Right lobe of liver (tissue), 4 donors: Measurements from ENCODE around the gene RIMBP2.

Experiments used
- POLR2A ChIP-seq: fragments of 450-650 bp; IDR thresholded peaks from one replicate; pipeline ENCODE4 v1.6.1; 2017; ENCODE audit warnings: antibody characterized with exemption, mild to moderate bottlenecking
- TF ChIP-seq, protein P1 (sequence below), 4 donors: fragments of 200-600 bp in 3 of 4; fragments of 450-650 bp in 1 of 4; IDR thresholded peaks; one replicate each; pipeline versions ENCODE4 v1.5.1 to v1.8.0; 2016 to 2022; ENCODE audit warnings: antibody characterized with exemption in 4 of 4, mild to moderate bottlenecking in 2 of 4
- donor health status: DM: no; HTN: no; CAD: no.
- donor health status: DM: no; HTN: no; CAD: no.
- donor health status: DM: no; HTN: yes; CAD: no.

DNA sequence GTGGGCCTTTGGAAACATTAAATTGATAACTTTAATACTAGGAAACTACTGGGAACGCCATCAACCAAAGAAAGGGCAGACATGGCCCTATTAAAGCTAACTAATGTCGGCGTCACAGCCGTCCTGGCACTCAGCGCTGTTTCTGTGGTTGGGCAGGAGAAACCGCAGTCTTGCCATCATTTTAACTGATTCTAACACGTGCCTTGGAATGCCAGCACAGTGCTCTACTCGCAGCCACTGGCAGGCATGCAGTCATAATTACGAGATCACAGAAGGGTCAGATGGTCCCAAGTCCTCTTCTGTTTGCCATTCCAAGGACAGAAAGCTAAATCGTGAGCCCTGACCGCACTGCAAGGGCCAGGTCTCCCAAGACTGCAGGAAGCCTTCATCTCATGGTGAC lies 75.2 kb downstream of the RIMBP2 start:
- TF ChIP-seq, protein P1, sequence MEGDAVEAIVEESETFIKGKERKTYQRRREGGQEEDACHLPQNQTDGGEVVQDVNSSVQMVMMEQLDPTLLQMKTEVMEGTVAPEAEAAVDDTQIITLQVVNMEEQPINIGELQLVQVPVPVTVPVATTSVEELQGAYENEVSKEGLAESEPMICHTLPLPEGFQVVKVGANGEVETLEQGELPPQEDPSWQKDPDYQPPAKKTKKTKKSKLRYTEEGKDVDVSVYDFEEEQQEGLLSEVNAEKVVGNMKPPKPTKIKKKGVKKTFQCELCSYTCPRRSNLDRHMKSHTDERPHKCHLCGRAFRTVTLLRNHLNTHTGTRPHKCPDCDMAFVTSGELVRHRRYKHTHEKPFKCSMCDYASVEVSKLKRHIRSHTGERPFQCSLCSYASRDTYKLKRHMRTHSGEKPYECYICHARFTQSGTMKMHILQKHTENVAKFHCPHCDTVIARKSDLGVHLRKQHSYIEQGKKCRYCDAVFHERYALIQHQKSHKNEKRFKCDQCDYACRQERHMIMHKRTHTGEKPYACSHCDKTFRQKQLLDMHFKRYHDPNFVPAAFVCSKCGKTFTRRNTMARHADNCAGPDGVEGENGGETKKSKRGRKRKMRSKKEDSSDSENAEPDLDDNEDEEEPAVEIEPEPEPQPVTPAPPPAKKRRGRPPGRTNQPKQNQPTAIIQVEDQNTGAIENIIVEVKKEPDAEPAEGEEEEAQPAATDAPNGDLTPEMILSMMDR (IDR thresholded peaks at IDR 0.05), result no peak
- TF ChIP-seq POLR2A, result no peak
